Effector CD8-positive, alpha-beta T cell (primary cell): ENCODE results near the gene ZBTB43.
A peak's percentile ranks its signal among the peaks of the same experiment; 100 is the strongest.
"Not testable (repeated sequence)": the region's sequence is repeated elsewhere in the genome, so short reads cannot be mapped to it uniquely, and the experiment has no call there.

ENCODE experiments used
- DNase-seq: peaks from one replicate; lab custom pipeline; 2025; lab: John Stamatoyannopoulos, UW
- total RNA-seq, 4 experiments: gene quantifications; one replicate each; lab custom pipeline; 2026; lab: John Stamatoyannopoulos, UW

The ZBTB43 gene, protein sequence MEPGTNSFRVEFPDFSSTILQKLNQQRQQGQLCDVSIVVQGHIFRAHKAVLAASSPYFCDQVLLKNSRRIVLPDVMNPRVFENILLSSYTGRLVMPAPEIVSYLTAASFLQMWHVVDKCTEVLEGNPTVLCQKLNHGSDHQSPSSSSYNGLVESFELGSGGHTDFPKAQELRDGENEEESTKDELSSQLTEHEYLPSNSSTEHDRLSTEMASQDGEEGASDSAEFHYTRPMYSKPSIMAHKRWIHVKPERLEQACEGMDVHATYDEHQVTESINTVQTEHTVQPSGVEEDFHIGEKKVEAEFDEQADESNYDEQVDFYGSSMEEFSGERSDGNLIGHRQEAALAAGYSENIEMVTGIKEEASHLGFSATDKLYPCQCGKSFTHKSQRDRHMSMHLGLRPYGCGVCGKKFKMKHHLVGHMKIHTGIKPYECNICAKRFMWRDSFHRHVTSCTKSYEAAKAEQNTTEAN
- total RNA-seq: 48.2 to 110 (median 66.6) reads per million in 4 experiments

DNA sequence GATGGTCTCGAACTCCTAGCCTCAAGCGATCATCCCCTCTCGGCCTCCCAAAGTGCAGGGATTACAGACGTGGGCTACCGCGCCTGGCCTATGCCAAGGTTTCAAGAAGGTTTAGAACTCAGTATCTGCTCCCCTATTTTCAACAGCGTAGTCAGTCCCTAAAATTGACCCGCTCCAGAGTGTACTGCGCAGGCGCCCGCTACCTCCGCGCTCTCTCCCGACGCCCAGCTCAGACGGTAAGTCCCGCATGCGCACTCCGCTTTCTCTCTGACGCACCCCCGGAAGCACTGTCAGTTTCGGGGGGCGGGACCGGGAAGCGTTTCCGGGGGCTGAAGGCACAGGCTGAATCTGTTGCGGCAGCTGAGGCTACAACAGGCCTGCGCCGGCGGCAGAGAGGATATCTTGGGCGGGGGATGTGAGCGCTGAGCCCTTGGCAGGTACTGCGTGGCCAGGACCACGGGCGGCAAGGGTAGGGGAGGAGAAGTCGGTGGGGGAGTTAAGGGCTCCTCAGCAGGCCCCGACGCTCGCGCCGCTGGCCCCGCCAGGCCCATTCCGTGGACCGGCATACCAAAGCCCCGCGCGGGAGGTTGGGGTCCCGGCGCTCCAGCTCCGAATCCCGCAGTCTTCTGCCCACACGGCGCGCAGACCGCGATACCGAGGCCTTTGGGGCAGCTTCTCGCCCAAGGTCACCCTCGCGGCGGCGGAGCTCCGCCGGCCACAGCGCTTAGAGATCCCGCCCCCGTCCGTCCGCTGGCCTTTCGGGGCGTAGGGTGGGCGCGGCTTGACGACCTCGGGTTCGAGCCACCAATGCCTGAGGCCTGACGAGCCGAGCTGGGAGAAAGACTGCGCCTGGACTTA lies at the start of gene ZBTB43:
ZBTB43 (plus strand) TSS at position 345 of the 858 bp plus-strand sequence. CDS start 27,470 bp downstream, outside the sequence.
- DNase-seq: peak; percentile 97

DNA sequence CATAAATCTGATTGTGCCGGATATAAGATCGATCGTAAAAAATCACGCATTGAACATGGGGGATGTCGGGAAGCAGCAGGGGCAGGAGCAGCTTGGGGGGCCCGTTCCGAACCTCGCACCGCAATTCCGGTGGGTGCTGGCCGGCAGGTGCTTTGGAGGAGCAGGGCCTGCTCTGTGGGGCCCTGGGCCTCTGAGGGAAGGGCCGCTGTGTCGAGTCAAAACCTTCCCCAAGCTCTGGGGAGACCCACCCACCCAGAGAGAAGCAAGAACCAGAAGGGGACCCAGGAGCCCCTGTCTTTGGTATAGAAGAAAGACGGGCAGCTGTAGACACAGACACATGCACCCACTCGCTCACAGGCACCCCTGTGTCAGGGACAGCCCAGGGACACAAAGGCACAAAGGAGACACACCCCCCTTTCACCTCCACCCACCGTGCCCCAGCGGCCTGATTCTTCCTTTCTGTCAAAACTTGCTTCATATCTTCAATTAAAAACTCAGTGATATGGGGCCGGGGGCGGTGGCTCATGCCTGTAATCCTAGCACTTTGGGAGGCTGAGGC lies 49.4 kb upstream of the ZBTB43 start:
- no peak for DNase-seq

DNA sequence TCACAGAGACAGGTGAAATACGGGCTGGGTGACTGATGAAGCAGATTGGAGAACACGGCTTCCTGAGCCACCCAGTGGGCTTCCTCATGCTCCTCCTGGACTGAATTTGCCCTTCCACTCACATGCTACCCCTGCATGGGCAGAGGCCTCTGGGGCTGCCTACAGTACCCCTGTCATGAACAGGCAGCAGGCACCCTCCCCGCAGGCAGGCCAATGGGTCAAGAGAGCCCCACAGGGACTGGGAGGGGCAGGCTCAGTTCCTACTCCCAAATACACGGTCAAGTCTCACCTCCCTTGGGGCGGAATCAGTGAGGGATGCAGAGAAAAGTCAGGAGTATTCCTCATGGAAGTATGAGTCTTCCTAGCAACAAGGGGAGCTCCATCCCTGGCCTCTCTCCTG lies 48.6 kb upstream of the ZBTB43 start:
- no peak for DNase-seq

DNA sequence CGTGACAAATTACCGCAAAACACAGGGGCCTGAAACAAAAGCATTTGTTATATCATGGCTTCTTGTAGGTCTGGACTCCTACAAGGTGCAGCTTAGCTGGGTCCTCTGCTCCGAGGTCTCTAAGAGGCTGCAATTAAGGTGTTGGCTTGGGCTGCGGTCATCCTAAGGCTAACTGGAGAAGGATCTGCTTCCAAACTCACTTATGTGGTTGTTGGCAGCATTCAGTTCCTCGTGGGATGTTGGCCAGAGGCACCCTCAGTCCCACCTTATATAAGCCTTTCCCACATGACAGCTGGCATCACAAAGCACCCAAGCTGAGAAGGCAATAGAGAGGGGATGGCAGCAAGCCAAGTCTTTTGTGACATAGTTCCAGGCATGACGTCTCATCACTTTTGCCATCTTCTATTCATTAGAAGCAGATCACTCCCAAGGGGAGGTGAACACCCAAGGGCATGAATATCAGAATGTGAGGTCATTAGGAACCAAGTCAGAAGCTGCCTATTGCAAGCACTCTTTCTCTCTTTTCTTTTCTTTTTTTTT lies 47.9 kb upstream of the ZBTB43 start:
- DNase-seq: no peak

DNA sequence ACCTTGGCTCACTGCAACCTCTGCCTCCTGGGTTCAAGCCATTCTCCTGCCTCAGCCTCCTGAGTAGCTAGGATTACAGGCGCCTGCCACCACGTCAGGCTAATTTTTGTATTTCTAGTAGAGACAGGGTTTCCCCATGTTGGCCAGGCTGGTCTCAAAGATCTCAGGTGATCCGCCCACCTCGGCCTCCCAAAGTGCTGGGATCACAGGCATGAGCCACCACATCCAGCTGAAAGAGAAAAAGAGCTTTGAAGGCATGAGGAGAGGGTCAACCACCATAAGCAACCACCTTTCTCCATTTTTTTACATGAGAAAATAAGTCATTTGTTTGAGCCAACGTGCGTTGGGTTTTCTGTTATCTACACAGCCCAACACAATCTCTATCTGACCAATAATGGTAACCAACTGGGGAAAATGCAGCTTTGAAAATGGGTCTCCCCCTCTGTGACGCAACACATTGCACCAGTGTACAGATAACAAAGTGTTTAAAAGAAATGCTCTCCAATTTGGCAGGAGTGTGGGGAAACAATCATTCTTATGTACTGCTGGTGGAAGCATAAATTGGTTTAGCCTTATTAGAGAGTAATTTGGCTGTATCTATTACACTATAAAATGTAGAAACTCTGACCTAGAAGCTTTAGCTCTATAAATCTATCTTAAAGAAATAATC lies 45.8 kb upstream of the ZBTB43 start:
- no peak for DNase-seq

DNA sequence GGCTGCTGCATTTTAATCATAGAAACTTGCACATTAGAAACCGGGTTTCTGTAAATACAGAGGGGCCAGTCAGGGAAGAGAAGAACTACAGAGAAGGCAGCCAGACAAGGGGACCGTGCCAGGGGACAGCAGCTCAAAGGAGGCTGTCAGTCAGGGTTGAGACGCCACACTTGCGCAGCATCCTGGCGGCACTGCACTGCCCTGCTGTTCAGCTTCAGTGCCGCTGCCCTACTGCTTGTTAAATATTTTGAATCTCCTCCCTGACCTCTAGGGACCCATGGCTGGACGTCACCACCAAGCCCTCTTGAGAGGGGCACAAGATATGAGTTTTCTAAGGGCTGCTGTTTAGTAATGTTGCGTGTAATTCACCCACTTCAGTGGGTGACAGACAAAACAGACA lies 43.6 kb upstream of the ZBTB43 start:
- DNase-seq: no peak

DNA sequence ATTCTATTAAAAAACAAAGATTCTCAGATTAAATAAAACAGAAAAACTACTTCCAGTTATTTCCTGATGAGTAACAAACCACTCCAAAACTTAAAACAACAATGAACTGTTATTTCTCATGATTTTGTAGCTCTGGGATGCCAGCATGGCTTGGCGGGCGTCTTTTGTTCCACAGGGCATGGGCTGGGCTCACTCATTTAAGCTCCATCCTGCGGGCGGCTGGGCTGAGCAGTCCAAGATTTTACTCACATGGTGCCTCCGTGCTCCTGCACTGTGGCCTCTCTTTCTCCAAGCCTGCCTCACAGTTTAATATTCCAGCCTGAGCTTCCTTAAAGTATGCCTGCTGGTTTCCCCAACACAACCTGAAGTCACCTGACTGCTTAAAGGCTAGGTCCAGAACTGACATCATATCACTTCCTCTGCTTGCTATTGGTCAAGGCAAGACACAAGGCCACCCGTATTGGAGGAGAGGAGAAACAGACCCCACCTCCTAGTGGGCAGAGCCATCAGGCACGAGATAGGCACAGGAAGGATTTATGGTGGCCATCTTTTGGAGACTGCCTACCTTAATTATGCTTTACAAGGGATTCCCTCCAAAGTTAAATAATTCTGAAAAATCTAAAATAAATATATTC lies 41.6 kb upstream of the ZBTB43 start:
- DNase-seq: no peak

DNA sequence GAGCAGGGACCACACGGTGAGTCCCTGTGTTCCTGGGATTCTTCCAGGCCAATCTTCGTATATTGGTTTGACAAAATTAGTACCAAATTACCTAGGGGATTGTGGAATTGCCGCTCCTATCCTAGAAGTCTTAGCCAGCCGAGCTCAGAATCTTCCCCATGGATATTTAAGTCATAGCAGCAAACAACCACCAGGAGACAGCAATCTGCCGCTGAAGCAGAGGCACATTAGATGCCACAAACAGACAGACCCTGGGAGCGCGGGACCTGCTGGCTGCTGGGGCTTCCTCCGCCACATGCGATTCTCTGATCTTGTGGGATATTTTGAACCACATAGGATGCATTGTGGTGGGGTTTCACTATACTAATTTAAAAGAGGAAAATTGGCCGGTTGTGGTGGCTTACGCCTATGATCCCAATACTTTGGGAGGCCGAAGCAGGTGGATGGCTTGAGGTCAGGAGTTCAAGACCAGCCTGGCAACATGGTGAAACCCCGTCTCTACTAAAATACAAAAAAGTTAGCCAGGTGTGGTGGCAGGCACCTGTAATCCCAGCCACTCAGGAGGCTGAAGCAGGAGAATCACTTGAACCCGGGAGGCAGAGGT lies 31.7 kb upstream of the ZBTB43 start:
- DNase-seq: no peak

DNA sequence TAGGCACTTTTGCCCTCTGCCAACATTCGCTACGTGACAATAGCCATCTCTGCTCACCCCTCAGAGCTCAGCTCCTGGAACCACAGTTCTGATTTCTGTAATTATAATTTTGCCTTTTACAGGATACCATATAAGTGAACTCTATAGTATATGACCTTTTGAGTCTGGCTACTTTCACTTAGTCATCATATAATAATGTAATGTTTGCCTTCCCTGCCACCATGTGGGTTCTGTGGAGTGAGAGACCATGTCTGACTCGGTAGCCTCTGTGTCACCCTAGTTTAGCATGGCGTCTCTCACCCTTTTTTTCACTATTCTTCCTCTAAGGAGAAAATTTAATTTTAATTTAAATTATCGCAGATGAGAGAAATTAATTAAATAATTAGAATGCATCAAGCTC lies 28.9 kb upstream of the ZBTB43 start:
- no peak for DNase-seq

DNA sequence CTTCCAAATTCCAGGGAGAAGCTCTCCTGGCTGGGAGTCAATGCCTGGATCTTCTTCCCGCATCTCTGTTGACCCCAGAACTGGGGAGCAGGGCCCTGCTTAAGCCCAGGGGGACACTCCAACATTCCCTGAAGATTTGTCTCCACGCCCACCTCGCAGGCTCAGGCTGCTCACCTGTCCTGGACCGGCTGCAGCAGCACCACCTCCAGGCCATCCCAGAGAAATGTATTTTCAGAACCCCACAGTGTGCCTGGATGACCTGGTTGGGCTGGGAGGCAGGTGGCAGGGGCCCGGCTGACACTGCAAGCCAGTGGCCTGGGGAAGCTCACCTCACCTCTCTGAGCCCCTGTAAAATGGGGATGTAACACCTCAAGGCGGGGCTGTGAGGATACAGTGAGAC lies 27.1 kb upstream of the ZBTB43 start:
- no peak for DNase-seq

DNA sequence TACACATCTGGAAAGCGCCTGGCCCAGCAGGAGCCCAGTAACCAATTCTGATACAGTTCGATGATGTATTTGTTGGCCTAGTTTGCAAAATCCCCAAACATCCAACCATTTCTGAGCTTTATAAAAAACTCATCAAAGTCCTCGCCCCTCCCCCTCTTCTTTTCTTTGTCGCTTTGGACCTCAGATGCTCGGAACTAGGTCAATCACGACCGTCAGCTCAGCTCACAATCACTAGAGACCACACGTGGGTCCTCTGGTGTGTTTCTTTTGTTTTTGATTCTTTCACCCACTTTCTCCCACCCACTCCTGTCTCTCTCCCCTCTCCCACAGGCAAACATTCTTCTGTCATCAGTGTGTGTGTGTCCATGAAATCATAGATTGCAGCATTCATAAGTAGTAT lies 26.7 kb upstream of the ZBTB43 start:
- no peak for DNase-seq

DNA sequence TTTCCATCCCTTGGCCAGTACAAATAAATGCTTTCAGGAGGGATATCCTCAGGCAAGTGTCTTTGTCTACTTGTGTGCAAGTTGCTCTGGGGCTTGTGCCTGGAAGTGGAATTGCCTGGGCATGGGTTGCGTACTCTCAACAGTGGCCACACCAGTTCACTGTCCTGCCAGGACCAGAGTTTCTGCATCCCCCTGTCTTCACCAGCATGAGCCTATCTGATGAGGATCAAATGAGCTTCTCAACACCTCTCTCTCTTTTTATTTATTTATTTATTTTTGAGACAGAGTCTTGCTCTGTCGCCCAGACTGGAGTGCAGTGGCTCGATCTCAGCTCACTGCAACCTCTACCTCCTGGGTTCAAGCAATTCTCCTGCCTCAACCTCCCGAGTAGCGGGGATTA lies 26.1 kb upstream of the ZBTB43 start:
- DNase-seq: not testable (repeated sequence)

DNA sequence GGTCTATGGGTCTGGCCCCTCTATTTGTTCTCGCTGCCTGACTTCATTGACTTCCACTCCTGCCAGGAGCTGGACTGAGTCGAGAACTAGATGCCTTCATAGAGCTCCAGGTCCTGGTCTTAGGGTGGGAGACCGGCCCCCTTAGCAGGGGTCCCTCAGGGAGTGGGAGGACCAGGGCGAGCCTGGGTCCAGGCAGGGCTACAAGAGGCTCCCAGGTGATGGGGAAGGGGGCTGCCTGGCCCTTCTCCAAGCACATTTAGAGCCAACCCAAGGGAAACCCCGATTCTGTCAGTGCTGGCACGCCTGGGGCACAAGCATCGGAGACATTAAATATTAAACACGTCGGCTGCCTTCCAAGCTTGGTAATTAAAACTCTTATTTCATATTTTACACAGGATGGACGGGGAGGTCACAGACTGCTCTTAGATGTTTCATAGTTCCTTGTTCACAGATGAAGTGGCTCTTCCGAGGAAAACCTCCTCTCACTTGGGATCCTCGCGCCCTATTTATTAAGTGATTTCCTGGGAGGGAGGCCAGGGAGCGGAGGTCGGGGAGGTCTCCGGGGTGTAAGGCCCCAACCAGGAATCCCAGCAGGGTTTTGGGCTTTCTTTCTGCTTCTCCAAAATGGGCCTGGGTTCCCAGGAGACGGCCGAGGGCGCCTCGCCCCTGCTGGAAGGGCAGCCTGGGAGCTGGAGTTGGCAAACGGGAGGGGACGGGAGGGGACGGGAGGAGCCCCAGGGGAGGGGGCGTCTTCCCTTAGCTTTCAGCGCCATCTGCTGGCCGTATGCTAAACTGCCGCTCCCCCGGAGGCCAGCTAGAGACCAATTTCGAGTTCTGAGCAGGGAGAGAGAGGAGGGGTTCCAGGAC lies 23.4 kb upstream of the ZBTB43 start:
- DNase-seq: peak; percentile 82

DNA sequence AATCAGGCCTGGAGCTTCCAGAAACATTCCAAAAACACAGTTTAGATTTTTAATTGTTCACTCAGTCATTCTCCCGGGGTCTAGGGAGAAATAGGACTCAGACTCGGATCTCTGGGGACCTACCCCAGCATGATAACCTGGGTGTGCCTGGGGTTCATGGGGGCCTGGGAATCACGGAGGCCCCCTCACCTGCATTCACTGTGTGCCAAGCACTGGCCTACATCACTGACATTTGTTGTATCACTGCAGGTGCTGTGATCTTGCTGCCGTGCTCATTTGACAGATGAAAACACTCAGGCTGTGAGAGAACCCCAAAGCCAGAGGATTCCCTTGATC lies 22.8 kb upstream of the ZBTB43 start:
- no peak for DNase-seq

DNA sequence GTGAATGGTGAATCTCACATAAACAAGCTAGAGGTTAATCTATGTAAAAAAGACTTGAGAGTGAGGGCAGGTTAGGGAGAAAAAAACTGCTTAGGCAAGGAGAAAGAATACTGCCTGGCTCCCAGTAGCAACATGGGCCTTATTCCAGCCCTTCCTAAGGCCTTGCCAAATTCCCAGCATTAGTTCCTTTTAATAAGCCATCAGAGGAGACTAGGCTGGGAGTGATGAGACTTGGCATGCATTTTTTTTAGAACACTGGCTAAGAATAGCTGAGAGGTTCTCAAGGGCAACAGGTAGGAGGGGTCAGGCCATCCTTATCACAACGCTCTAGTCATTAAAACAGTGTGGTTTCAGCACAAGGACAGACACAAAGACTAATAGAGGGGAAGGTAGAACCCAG lies 20.9 kb upstream of the ZBTB43 start:
- no peak for DNase-seq

DNA sequence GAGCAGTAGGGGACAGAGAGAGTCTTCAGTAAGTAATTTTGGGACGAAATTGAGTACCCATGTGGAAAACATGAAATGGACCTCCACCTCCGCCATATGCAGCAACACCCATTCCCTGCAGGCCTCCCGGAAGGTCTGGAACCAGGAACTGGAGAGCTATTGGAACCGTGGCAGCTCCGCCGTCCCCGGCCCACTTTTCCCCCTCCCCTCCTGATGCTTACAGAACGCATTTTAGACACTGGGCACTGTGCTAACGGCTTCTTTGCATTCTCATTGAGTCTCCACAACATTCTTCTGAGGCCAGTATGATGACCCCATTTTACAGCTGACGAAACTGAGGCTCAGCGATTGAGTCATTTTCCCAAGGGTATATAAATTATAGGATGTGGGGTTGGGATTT lies 20.4 kb upstream of the ZBTB43 start:
- no peak for DNase-seq

DNA sequence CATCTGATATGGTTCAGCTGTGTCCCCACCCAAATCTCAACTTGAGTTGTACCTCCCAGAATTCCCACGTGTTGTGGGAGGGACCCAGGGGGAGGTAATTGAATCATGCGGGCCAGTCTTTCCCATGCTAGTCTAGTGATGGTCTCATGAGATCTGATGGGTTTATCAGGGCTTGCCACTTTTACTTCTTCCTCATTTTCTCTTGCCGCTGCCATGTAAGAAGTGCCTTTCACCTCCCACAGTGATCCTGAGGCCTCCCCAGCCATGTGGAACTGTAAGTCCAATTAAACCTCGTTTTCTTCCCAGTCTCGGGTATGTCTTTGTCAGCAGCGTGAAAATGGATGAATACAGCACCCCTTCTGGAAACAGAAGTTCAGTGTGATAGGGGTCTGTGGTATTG lies 20.0 kb upstream of the ZBTB43 start:
- not testable (repeated sequence) for DNase-seq

DNA sequence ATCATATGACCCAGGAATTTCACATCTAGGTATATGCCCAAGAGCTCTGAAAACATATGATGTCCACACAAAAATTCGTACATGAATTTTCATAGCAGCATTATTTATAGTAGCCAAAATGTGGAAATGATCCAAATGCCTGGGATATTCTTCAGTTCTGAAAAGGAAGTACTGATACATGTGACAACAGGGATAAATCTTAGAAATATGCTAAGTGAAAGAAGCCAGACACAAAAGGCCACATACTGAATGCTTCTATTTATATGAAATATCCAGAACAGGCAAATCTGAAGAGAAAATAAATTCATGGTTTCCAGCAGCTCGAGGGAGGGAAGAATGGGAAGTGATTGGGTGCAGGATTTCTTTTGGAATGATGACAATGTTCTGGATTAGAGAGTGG lies 16.8 kb upstream of the ZBTB43 start:
- DNase-seq: no peak

DNA sequence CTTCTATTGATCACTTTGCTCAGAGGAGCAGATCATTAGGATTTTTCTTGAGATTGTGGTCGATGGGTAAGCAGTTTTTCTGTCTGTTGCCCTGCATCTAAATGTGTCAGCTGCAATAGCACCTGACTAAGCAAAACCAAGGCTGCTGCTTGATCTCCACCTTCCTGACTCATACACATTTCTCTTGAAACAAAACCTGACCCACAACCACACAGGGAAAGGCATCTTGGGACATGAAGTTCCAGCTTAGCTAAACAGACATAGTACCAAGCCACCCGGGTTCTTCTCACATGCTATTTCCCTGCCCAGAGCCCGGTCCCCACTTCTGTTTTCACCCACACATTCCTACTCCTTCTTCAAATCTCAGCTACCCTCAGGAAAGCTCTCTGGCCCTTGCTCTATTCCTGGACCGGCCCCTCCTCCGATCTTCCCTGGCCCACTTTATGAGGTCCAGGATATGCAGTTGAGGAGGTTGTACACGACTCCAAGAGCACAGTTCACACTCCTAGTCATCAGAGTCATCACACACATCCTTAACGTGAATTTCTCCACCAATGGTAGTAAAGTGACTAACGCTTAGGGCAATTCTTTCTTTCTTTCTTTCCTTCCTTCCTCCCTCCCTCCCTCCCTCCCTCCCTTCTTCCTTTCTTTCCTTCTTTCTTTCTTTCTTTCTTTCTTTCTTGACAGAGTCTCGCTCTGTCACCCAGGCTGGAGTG lies 16.0 kb upstream of the ZBTB43 start:
- no peak for DNase-seq
